IMR-90 (cell line): ENCODE measurements around the gene TRAF3. TPM values are rescaled to one million over a fixed set of nuclear protein-coding genes. Genes with fewer than 3 reads are reported as not detected.

ENCODE experiments used
- ATAC-seq: fragments of 200-7000 bp; cut with Tn5 transposase; 2 replicates; pipeline ENCODE4 v1.9.1; 2020; ENCODE audit warnings: low read depth, mild to moderate bottlenecking, moderate library complexity
- BruUV-seq: library from RNA; stranded (reverse); fragments of 400-500 nt; replicated peaks from 2 replicates; lab custom pipeline; 2021; lab: Mats Ljungman, UMichigan
- CTCF ChIA-PET: fragments of 300-600 bp; formaldehyde crosslinking; extraction: SDS; loops from one replicate; lab custom pipeline; 2021; ENCODE audit warnings: antibody characterized with exemption; lab: Yijun Ruan, JAX
- POLR2A ChIA-PET: fragments of 300-600 bp; sonication (Branson Sonifier 250); formaldehyde crosslinking; loops from one replicate; lab custom pipeline; 2022; ENCODE audit warnings: antibody characterized with exemption; ENCODE audit not compliant: unreplicated experiment; lab: Charles Lee
- DNase-seq: peaks from one replicate; pipeline ENCODE4 v3.0.0; 2013
- H2AFZ ChIP-seq: replicated peaks from 2 replicates; pipeline ENCODE3; 2013; ENCODE audit warnings: low read length, mild to moderate bottlenecking; ENCODE audit not compliant: poor library complexity
- H2AK5ac ChIP-seq: 2 replicates; pipeline ENCODE4 v1.6.1; 2013; ENCODE audit warnings: low read depth, low read length, inconsistent platforms
- H2AK9ac ChIP-seq: replicated peaks from 2 replicates; pipeline ENCODE3; 2013; ENCODE audit warnings: mild to moderate bottlenecking, low read depth, low read length, moderate library complexity; ENCODE audit not compliant: poor library complexity
- H2BK120ac ChIP-seq: 2 replicates; pipeline ENCODE4 v1.6.1; 2013; ENCODE audit warnings: low read depth, low read length, inconsistent platforms
- H2BK15ac ChIP-seq: 3 replicates; pipeline ENCODE4 v1.6.1; 2013; ENCODE audit warnings: low read depth, low read length, inconsistent platforms
- H2BK20ac ChIP-seq: 2 replicates; pipeline ENCODE4 v1.6.1; 2013; ENCODE audit warnings: low read depth, mild to moderate bottlenecking, inconsistent platforms, low read length, moderate library complexity
- H2BK5ac ChIP-seq: 2 replicates; pipeline ENCODE4 v1.6.1; 2013; ENCODE audit warnings: mild to moderate bottlenecking, low read depth, low read length, inconsistent platforms; ENCODE audit not compliant: poor library complexity, severe bottlenecking
- H3K14ac ChIP-seq: replicated peaks from 2 replicates; pipeline ENCODE4 v1.6.1; 2013; ENCODE audit warnings: low read depth, low read length, inconsistent platforms
- H3K18ac ChIP-seq: 2 replicates; pipeline ENCODE4 v1.6.1; 2013; ENCODE audit warnings: low read depth, low read length, control low read depth
- H3K23ac ChIP-seq: 2 replicates; pipeline ENCODE4 v1.6.1; 2013; ENCODE audit warnings: low read depth, low read length, inconsistent platforms
- H3K27ac ChIP-seq: 2 replicates; pipeline ENCODE4 v1.5.1; 2013; ENCODE audit warnings: mild to moderate bottlenecking, control low read depth, low read length; ENCODE audit not compliant: insufficient read depth
- H3K27me3 ChIP-seq: 2 replicates; pipeline ENCODE4 v1.6.1; 2013; ENCODE audit warnings: low read length; ENCODE audit not compliant: control insufficient read depth, insufficient read depth
- H3K36me3 ChIP-seq: 2 replicates; pipeline ENCODE4 v1.6.1; 2013; ENCODE audit warnings: low read length, mixed read lengths; ENCODE audit not compliant: control insufficient read depth, insufficient read depth
- H3K4ac ChIP-seq: 2 replicates; pipeline ENCODE4 v1.6.1; 2013; ENCODE audit warnings: low read depth, low read length, inconsistent platforms
- H3K4me1 ChIP-seq: 2 replicates; pipeline ENCODE4 v1.6.1; 2013; ENCODE audit warnings: low read length, mixed read lengths; ENCODE audit not compliant: control insufficient read depth, insufficient read depth
- H3K4me2 ChIP-seq: 2 replicates; pipeline ENCODE4 v1.6.1; 2013; ENCODE audit warnings: low read depth, mild to moderate bottlenecking, control low read depth, low read length, moderate library complexity
- H3K4me3 ChIP-seq: 2 replicates; pipeline ENCODE4 v1.5.1; 2013; ENCODE audit warnings: low read depth, mild to moderate bottlenecking, control low read depth, low read length, moderate library complexity; ENCODE audit not compliant: insufficient read depth
- H3K56ac ChIP-seq: 2 replicates; pipeline ENCODE4 v1.6.1; 2013; ENCODE audit warnings: low read length, inconsistent platforms; ENCODE audit not compliant: insufficient read depth; ENCODE audit errors: extremely low read depth
- H3K79me1 ChIP-seq, 2 experiments: 2 replicates each; pipeline ENCODE4 v1.6.1; 2013; ENCODE audit warnings: low read length in 2 of 2, inconsistent platforms in 1 of 2, low read depth in 1 of 2
- H3K9ac ChIP-seq: 2 replicates; pipeline ENCODE4 v1.6.1; 2013; ENCODE audit warnings: low read depth, low read length, control low read depth
- H3K9me1 ChIP-seq: 2 replicates; pipeline ENCODE4 v1.6.1; 2013; ENCODE audit warnings: low read length, inconsistent platforms; ENCODE audit not compliant: insufficient read depth
- H3K9me3 ChIP-seq: 2 replicates; pipeline ENCODE4 v1.6.1; 2013; ENCODE audit warnings: low read length; ENCODE audit not compliant: control insufficient read depth, insufficient read depth
- H4K20me1 ChIP-seq: 2 replicates; pipeline ENCODE4 v1.6.1; 2013; ENCODE audit warnings: low read length, inconsistent platforms; ENCODE audit not compliant: insufficient read depth
- H4K5ac ChIP-seq: 2 replicates; pipeline ENCODE4 v1.6.1; 2013; ENCODE audit warnings: mild to moderate bottlenecking, low read depth, low read length, control low read depth
- H4K8ac ChIP-seq, 2 experiments: 2 replicates each; pipeline ENCODE4 v1.6.1; 2013; ENCODE audit warnings: low read depth in 2 of 2, low read length in 2 of 2, control low read depth in 1 of 2, inconsistent platforms in 1 of 2
- H4K91ac ChIP-seq: 2 replicates; pipeline ENCODE4 v1.6.1; 2013; ENCODE audit warnings: low read depth, low read length, inconsistent platforms; ENCODE audit not compliant: insufficient read depth
- CEBPB ChIP-seq: IDR thresholded peaks from 2 replicates; pipeline ENCODE4 v1.6.1; 2012; ENCODE audit warnings: low read depth, low read length, improper control_type of control experiment
- MAFK ChIP-seq: IDR thresholded peaks from 2 replicates; pipeline ENCODE4 v1.6.1; 2012; ENCODE audit warnings: low read depth, low read length, improper control_type of control experiment
- MAZ ChIP-seq: IDR thresholded peaks from 2 replicates; pipeline ENCODE4 v1.6.1; 2012; ENCODE audit warnings: low read depth, mild to moderate bottlenecking, low read length, improper control_type of control experiment, moderate library complexity, borderline replicate concordance
- MXI1 ChIP-seq: IDR thresholded peaks from 2 replicates; pipeline ENCODE4 v1.6.1; 2012; ENCODE audit warnings: low read depth, mild to moderate bottlenecking, low read length, moderate library complexity, borderline replicate concordance
- RAD21 ChIP-seq: IDR thresholded peaks from 2 replicates; pipeline ENCODE4 v1.6.1; 2012; ENCODE audit warnings: low read length, improper control_type of control experiment
- SMC3 ChIP-seq: fragments of 150-350 bp; IDR thresholded peaks from 2 replicates; pipeline ENCODE4 v1.6.1; 2016; ENCODE audit warnings: low read depth, mild to moderate bottlenecking, antibody characterized with exemption, low read length, moderate library complexity
- WGBS, 2 experiments: methylation state at CpG; one replicate each; pipeline versions ENCODE4 v1.1.5 to v1.1.7; 2013; ENCODE audit warnings: missing lambda C conversion rate in 2 of 2; ENCODE audit not compliant: insufficient read length in 1 of 2; ENCODE audit errors: extremely low coverage in 2 of 2; 5-methylcytosine and 5-hydroxymethylcytosine counted together
- dilution Hi-C: fragments of 300-500 bp; cut with HindIII; formaldehyde crosslinking; loops from one replicate; pipeline ENCODE4 v1.14.3; 2018; ENCODE audit warnings: low sequenced_read_pairs; ENCODE audit not compliant: unreplicated experiment
- in situ Hi-C: fragments of 300-500 bp; cut with MboI; formaldehyde crosslinking; loops from 3 replicates; pipeline ENCODE4 v1.14.3; 2019; ENCODE audit warnings: low sequenced_read_pairs, inconsistent platforms, mixed read lengths
- intact Hi-C: fragments of 100-400 bp; cut with micrococcal nuclease; formaldehyde crosslinking; loops from 2 replicates; pipeline ENCODE4 v1.10.0; 2022
- polyA plus RNA-seq, 3 experiments: library from polyadenylated mRNA; depleted of rRNA; stranded (reverse); fragments of >200 nt; gene quantifications; 2 replicates each; pipeline ENCODE4 v1.2.3, GENCODE V29; 2012; ENCODE audit warnings: low replicate concordance in 1 of 3
- total RNA-seq: library from RNA; depleted of rRNA; stranded (reverse); fragments of >200 nt; gene quantifications from 2 replicates; pipeline ENCODE4 v1.2.3, GENCODE V29; 2012
- TF ChIP-seq, protein P1 (sequence below): fragments of 150-350 bp; IDR thresholded peaks from 2 replicates; pipeline ENCODE4 v1.6.1; 2017; ENCODE audit warnings: mild to moderate bottlenecking, antibody characterized with exemption, low read length, low read depth
- TF ChIP-seq, protein P2 (sequence below): conservative IDR thresholded peaks from 2 replicates; pipeline ENCODE4 v1.5.1; 2012; ENCODE audit warnings: mild to moderate bottlenecking, low read depth, low read length, improper control_type of control experiment
- TF ChIP-seq, protein P3 (sequence below): fragments of 150-350 bp; IDR thresholded peaks from 2 replicates; pipeline ENCODE4 v1.6.1; 2016; ENCODE audit warnings: low read depth, mild to moderate bottlenecking, low read length, moderate library complexity, borderline replicate concordance

Gene TRAF3
- total and polyA plus RNA-seq, 2 of the 4 experiments (the other 2 are of a cell fraction), result 21.2 to 25.3 TPM

DNA sequence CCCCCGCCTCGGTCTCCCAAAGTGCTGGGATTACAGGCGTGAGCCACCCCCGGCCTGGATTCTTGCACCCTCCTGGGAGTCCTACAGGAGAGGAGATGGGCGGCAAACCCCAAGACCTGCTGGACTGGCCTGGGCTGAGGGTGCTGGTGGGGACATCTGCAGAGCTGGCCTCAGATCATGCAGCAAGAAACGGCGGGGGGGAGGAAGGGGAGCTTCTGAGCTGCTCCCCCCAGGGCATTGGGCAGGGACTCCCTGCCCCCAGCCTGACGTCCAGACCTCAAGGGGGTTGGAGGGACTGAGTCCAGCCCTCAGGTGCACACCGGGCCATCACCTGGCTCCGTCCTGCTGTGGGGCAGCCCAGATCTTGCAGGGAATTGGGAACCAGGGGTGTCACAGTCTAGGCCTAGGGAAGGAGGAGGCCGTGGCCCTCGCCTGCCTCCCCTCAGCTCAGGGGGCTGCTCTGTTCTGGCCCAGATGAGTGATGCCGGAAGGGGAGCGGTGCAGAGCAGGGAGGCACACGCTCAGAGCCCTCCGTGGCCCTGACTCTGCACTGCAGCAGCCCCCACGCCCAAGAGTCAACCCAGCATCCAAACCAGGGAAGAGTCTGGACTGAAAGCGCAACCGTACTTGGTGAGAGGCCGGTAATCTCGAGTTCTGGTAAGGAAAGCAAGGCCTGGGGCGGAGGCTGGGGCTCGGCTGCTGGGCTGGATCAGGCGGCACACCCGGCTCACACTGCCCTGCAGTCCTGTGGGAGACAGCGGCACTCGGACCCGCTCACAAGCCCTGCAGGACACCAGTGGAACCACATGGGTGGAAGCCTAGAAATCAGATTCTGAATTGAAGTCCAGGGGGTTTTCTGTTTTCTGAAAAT, 136.3 kb downstream of the TRAF3 start (continued):
- TF ChIP-seq, protein P1, sequence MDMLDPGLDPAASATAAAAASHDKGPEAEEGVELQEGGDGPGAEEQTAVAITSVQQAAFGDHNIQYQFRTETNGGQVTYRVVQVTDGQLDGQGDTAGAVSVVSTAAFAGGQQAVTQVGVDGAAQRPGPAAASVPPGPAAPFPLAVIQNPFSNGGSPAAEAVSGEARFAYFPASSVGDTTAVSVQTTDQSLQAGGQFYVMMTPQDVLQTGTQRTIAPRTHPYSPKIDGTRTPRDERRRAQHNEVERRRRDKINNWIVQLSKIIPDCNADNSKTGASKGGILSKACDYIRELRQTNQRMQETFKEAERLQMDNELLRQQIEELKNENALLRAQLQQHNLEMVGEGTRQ, result no peak

DNA sequence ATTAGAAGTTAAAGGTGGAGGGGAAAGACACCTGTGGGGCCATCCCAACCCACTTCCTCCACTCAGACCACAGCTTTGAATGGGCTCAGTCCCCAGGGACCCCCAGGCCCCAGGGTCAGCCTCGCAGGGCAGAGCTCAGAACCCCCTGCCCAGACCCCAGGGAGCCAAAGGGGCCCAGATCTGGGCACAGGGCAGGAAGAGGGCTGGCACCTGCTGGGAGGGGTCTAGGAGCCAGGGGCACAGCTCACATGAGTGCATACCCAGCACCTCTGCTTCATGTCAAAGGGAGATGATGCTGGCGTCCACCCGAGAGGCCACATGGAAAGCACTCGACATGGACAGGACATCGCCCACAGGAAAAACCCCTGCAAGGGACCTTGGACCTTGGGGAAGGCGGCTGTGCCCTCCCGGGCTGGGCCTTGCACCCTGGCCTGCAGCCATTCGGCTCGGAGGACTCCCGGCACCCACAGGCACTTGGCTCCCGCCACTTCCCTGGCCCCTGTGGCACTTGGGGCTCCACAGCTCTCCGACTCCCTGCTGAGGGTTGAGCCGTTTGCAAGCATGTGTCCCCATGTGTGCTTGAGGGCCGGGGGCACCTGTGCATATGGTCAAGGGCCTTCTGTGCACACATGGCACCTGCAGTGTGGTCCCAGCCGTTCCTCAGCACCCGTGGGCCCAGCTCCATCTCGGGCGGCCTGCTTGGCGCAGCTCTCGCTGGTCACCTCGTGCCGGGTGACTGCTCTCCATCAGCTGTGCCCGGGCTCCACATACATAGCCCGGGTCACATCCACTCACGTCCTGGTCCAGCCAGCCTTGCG, 137.4 kb downstream of the TRAF3 start:
- Histone ChIP-seq H3K9me1 (0 out of 2 replicates have a peak, but pooled peaks cover under 1% of the 10 kb centered on the region), H3K79me1 (no peaks in the 10 kb centered on the region), H3K18ac (no peak overlapping the region), H4K5ac (no peak overlapping the region), H2AK9ac (no peak overlapping the region), H3K9me3 (no peaks in the 10 kb centered on the region), H3K9ac (no peak overlapping the region), H2BK20ac (no peak overlapping the region), H4K91ac (no peak overlapping the region), H2BK5ac (no peak overlapping the region), H2AFZ (no peak overlapping the region), H3K4me1 (no peaks in the 10 kb centered on the region), H4K20me1 (no peaks in the 10 kb centered on the region; the same call in 1 of the 2 replicates), H3K4me3 (no peak overlapping the region), H3K56ac (no peak overlapping the region), H3K14ac (no peak overlapping the region), H3K27me3 (no peaks in the 10 kb centered on the region), H3K4ac (no peak overlapping the region), H3K23ac (no peak overlapping the region), H2AK5ac (no peak overlapping the region), H3K27ac (no peak overlapping the region), H2BK120ac (no peak overlapping the region), H3K4me2 (no peak overlapping the region), H2BK15ac (no peak overlapping the region), H3K36me3 (no peaks in the 10 kb centered on the region), H4K8ac (no peak overlapping the region)
- in situ Hi-C loops, result loop anchor here (10.0 kb wide), 2 partner anchors 140 to 220 kb away; partner anchors contain the start of gene TRAF3
- WGBS, 2 experiments, result 94% methylated on average over 19 of the region's 26 CpGs; no CpG with 5 or more reads in 1 of the 2 experiments
- CTCF ChIA-PET, result no interaction called here
- intact Hi-C loops, result loop anchor here (5.0 to 10.0 kb wide), 2 partner anchors 320 to 392 kb away; partner anchors contain the start of gene RCOR1
- DNase-seq (no peak), ATAC-seq (no peak)
- no TSS peak for BruUV-seq
- POLR2A ChIA-PET, result no interaction called here
- dilution Hi-C loops, result no loop called here
- no peak for TF ChIP-seq SMC3
- TF ChIP-seq MAFK, result no peak
- TF ChIP-seq MAZ, result no peak
- no peak for TF ChIP-seq RAD21
- TF ChIP-seq, protein P2, sequence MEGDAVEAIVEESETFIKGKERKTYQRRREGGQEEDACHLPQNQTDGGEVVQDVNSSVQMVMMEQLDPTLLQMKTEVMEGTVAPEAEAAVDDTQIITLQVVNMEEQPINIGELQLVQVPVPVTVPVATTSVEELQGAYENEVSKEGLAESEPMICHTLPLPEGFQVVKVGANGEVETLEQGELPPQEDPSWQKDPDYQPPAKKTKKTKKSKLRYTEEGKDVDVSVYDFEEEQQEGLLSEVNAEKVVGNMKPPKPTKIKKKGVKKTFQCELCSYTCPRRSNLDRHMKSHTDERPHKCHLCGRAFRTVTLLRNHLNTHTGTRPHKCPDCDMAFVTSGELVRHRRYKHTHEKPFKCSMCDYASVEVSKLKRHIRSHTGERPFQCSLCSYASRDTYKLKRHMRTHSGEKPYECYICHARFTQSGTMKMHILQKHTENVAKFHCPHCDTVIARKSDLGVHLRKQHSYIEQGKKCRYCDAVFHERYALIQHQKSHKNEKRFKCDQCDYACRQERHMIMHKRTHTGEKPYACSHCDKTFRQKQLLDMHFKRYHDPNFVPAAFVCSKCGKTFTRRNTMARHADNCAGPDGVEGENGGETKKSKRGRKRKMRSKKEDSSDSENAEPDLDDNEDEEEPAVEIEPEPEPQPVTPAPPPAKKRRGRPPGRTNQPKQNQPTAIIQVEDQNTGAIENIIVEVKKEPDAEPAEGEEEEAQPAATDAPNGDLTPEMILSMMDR, result no peak
- TF ChIP-seq, protein P3, sequence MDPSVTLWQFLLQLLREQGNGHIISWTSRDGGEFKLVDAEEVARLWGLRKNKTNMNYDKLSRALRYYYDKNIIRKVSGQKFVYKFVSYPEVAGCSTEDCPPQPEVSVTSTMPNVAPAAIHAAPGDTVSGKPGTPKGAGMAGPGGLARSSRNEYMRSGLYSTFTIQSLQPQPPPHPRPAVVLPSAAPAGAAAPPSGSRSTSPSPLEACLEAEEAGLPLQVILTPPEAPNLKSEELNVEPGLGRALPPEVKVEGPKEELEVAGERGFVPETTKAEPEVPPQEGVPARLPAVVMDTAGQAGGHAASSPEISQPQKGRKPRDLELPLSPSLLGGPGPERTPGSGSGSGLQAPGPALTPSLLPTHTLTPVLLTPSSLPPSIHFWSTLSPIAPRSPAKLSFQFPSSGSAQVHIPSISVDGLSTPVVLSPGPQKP, result no peak
- TF ChIP-seq CEBPB, result no peak
- TF ChIP-seq MXI1, result no peak
